H1 (cell line): Measurements from ENCODE around the gene HPD.

Experiments used
- CTCF ChIP-seq, 3 experiments: IDR thresholded peaks; 1 replicate in 2 of 3; 2 replicates in 1 of 3; pipeline versions ENCODE4 v1.5.1 to v1.6.1; 2011; ENCODE audit warnings: low read length in 3 of 3, mild to moderate bottlenecking in 3 of 3, inconsistent platforms in 2 of 3, low read depth in 1 of 3, moderate library complexity in 1 of 3; ENCODE audit not compliant: insufficient read depth in 1 of 3; ENCODE audit errors: control extremely low read depth in 1 of 3
- GTF2F1 ChIP-seq: IDR thresholded peaks from 2 replicates; pipeline ENCODE4 v1.6.1; 2012; ENCODE audit warnings: low read depth, low read length, improper control_type of control experiment, borderline replicate concordance
- HDAC6 ChIP-seq: IDR thresholded peaks from one replicate; pipeline ENCODE4 v1.7.1; 2012; ENCODE audit warnings: low read depth, mild to moderate bottlenecking, inconsistent platforms, low read length, moderate library complexity
- RXRA ChIP-seq: IDR thresholded peaks from 2 replicates; pipeline ENCODE4 v1.6.1; 2011; ENCODE audit warnings: low read depth, mild to moderate bottlenecking, low read length, moderate library complexity; ENCODE audit not compliant: insufficient read depth
- SUZ12 ChIP-seq: fragments of 200-600 bp; sonication (generic); IDR thresholded peaks from 2 replicates; pipeline ENCODE4 v1.6.1; 2012; ENCODE audit warnings: mild to moderate bottlenecking, inconsistent platforms, low read length, moderate library complexity, mixed read lengths
- TEAD4 ChIP-seq: IDR thresholded peaks from 2 replicates; pipeline ENCODE4 v1.6.1; 2012; ENCODE audit warnings: low read depth, low read length, inconsistent platforms, mixed read lengths
- YY1 ChIP-seq: IDR thresholded peaks from 2 replicates; pipeline ENCODE4 v1.6.1; 2011; ENCODE audit warnings: low read depth, mild to moderate bottlenecking, low read length

GRCh38 chr12:121817648-121818043 lies 41.0 kb downstream of the HPD start:
- no peak for TF ChIP-seq SUZ12
- TF ChIP-seq TEAD4: no peak
- no peak for TF ChIP-seq HDAC6
- no peak for TF ChIP-seq CTCF (IDR thresholded peaks at IDR 0.05; ENCODE audit: control extremely low read depth in 1 of 3, insufficient read depth in 1 of 3, low read depth in 1 of 3, low read length in 3 of 3)
- TF ChIP-seq GTF2F1: no peak
- TF ChIP-seq YY1: no peak
- TF ChIP-seq RXRA: no peak
